Endodermal cell (in vitro differentiated cells): ENCODE data around the gene CDKN2A. TPM values are rescaled to one million over a fixed set of nuclear protein-coding genes. Genes with fewer than 3 reads are reported as not detected.

Source experiments
- DNase-seq: peaks from one replicate; pipeline ENCODE4 v3.0.0-alpha.2; 2017
- H3K27ac ChIP-seq: 2 replicates; pipeline ENCODE4 v1.5.1; 2013; ENCODE audit warnings: mild to moderate bottlenecking, low read depth, low read length, moderate library complexity
- H3K27me3 ChIP-seq: 2 replicates; pipeline ENCODE4 v1.6.1; 2013; ENCODE audit warnings: mild to moderate bottlenecking, low read length, moderate library complexity; ENCODE audit not compliant: insufficient read depth, control insufficient read depth, poor library complexity, severe bottlenecking
- H3K36me3 ChIP-seq: 2 replicates; pipeline ENCODE4 v1.7.0; 2013; ENCODE audit warnings: mild to moderate bottlenecking, low read length, moderate library complexity; ENCODE audit not compliant: control insufficient read depth, insufficient read depth
- H3K4me1 ChIP-seq: one replicate; pipeline ENCODE4 v1.7.0; 2013; ENCODE audit warnings: low read length; ENCODE audit not compliant: control insufficient read depth, insufficient read depth
- H3K4me3 ChIP-seq: 2 replicates; pipeline ENCODE4 v1.5.1; 2013; ENCODE audit warnings: mild to moderate bottlenecking, low read length, moderate library complexity
- H3K9ac ChIP-seq: 2 replicates; pipeline ENCODE4 v1.6.1; 2013; ENCODE audit warnings: mild to moderate bottlenecking, low read length, moderate library complexity; ENCODE audit not compliant: poor library complexity, severe bottlenecking; ENCODE audit errors: extremely low read depth
- H3K9me3 ChIP-seq: 2 replicates; pipeline ENCODE4 v1.6.1; 2013; ENCODE audit warnings: mild to moderate bottlenecking, low read length, moderate library complexity; ENCODE audit not compliant: control insufficient read depth
- H3K27ac Mint-ChIP-seq: 2 replicates; pipeline ENCODE4 v1.8.0; 2020; ENCODE audit warnings: mixed read lengths
- H3K27me3 Mint-ChIP-seq: 2 replicates; pipeline ENCODE4 v1.8.0; 2021; ENCODE audit warnings: mild to moderate bottlenecking, mixed read lengths; ENCODE audit not compliant: insufficient read depth
- H3K36me3 Mint-ChIP-seq: 2 replicates; pipeline ENCODE4 v1.8.0; 2020; ENCODE audit warnings: low read depth, mixed read lengths
- H3K4me1 Mint-ChIP-seq: 2 replicates; pipeline ENCODE4 v1.8.0; 2020; ENCODE audit warnings: mixed read lengths
- H3K4me3 Mint-ChIP-seq: 2 replicates; pipeline ENCODE4 v1.8.0; 2020; ENCODE audit warnings: mild to moderate bottlenecking, moderate library complexity, mixed read lengths
- H3K9me3 Mint-ChIP-seq: 2 replicates; pipeline ENCODE4 v1.8.0; 2020; ENCODE audit warnings: mild to moderate bottlenecking, mixed read lengths
- WGBS, 2 experiments: methylation state at CpG; one replicate each; pipeline versions ENCODE4 v1.1.5 to v1.1.7; 2013; ENCODE audit warnings: missing lambda C conversion rate in 2 of 2, mixed read lengths in 1 of 2; ENCODE audit not compliant: insufficient coverage in 1 of 2, insufficient read length in 1 of 2; 5-methylcytosine and 5-hydroxymethylcytosine counted together
- total RNA-seq, 2 donors: library from RNA; stranded (reverse); fragmentation: NEBNext Ultra II Directional in 1 of 2; extraction: Animal tissue kit (Norgen Biotek cat#: 25700) in 1 of 2; gene quantifications; 2 replicates in 1 of 2; 3 replicates in 1 of 2; pipeline ENCODE4 v1.2.1, GENCODE V29; 2021
- TF ChIP-seq, protein P1 (sequence below): fragments of 200-600 bp; sonication (generic); conservative IDR thresholded peaks from 2 replicates; pipeline ENCODE4 v1.5.0; 2021; ENCODE audit warnings: antibody characterized with exemption, mild to moderate bottlenecking

CDKN2A gene
- total RNA-seq, 2 donors from 2014 or later = 1.9 to 6.7 TPM

GRCh38 chr9:21933865-21934264 lies 60.3 kb downstream of the CDKN2A start:
- Histone ChIP-seq H3K4me1 (no peaks in the 10 kb centered on the region), H3K4me3 (no peak overlapping the region), H3K27ac (no peak overlapping the region), H3K9me3 (no peaks in the 10 kb centered on the region), H3K36me3 (no peaks in the 10 kb centered on the region), H3K9ac (no peak overlapping the region), H3K27me3 (no peaks in the 10 kb centered on the region)
- DNase-seq = no peak
- H3K36me3 Mint-ChIP-seq = peaks cover 10% of the 10 kb centered on the region
- no peak overlapping the region for H3K4me3 Mint-ChIP-seq
- TF ChIP-seq, protein P1, sequence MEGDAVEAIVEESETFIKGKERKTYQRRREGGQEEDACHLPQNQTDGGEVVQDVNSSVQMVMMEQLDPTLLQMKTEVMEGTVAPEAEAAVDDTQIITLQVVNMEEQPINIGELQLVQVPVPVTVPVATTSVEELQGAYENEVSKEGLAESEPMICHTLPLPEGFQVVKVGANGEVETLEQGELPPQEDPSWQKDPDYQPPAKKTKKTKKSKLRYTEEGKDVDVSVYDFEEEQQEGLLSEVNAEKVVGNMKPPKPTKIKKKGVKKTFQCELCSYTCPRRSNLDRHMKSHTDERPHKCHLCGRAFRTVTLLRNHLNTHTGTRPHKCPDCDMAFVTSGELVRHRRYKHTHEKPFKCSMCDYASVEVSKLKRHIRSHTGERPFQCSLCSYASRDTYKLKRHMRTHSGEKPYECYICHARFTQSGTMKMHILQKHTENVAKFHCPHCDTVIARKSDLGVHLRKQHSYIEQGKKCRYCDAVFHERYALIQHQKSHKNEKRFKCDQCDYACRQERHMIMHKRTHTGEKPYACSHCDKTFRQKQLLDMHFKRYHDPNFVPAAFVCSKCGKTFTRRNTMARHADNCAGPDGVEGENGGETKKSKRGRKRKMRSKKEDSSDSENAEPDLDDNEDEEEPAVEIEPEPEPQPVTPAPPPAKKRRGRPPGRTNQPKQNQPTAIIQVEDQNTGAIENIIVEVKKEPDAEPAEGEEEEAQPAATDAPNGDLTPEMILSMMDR = no peak
- H3K9me3 Mint-ChIP-seq = no peaks in the 10 kb centered on the region
- H3K27me3 Mint-ChIP-seq = no peaks in the 10 kb centered on the region
- H3K27ac Mint-ChIP-seq = no peak overlapping the region
- WGBS, 2 experiments = 87 to 89% methylated on average over 1 to 2 of the region's 2 CpGs
- peaks cover 16% of the 10 kb centered on the region for H3K4me1 Mint-ChIP-seq

GRCh38 chr9:21933281-21933680 lies 60.9 kb downstream of the CDKN2A start:
- DNase-seq = no peak
- H3K36me3 Mint-ChIP-seq = peaks cover 10% of the 10 kb centered on the region
- Histone ChIP-seq H3K4me1 (no peaks in the 10 kb centered on the region), H3K27ac (no peak overlapping the region), H3K27me3 (no peaks in the 10 kb centered on the region), H3K9me3 (no peaks in the 10 kb centered on the region), H3K4me3 (no peak overlapping the region), H3K36me3 (no peaks in the 10 kb centered on the region), H3K9ac (no peak overlapping the region)
- H3K27ac Mint-ChIP-seq = peak overlapping the region; percentile 14
- H3K9me3 Mint-ChIP-seq = no peaks in the 10 kb centered on the region
- no peak overlapping the region for H3K4me3 Mint-ChIP-seq
- no peaks in the 10 kb centered on the region for H3K27me3 Mint-ChIP-seq
- TF ChIP-seq, protein P1 = no peak
- peaks cover 16% of the 10 kb centered on the region for H3K4me1 Mint-ChIP-seq

DNA sequence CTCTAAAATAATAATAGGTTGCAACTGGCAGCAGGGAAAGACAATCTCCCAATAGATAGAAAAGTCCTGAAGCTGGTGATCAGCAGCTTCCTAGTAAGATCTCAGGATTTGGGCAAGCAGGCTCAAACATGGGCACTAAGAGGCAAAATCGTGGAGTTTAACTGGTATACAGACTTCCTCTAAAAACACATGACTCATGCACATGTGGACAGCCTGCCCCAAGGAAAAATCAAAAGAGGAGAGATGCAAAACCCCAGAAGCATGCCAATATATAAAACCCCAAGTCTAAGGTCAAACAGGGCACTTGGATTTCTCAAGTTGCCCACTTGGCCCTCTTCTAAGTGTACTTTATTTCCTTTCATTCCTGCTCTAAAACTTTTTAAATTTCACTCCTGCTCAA lies 62.8 kb downstream of the CDKN2A start:
- no peak for DNase-seq
- H3K9me3 ChIP-seq = no peaks in the 10 kb centered on the region
- WGBS, 2 experiments = 72% methylated on average over 1 of the region's 1 CpG; no CpG with 5 or more reads in 1 of the 2 experiments
- H3K4me1 ChIP-seq = no peaks in the 10 kb centered on the region
- Mint-ChIP-seq H3K4me3 (no peak overlapping the region), H3K27ac (no peak overlapping the region), H3K36me3 (peaks cover 10% of the 10 kb centered on the region), H3K4me1 (peaks cover 16% of the 10 kb centered on the region), H3K27me3 (no peaks in the 10 kb centered on the region), H3K9me3 (no peaks in the 10 kb centered on the region)
- TF ChIP-seq, protein P1 = no peak
- H3K27me3 ChIP-seq = no peaks in the 10 kb centered on the region
- H3K36me3 ChIP-seq = no peaks in the 10 kb centered on the region
- no peak overlapping the region for H3K4me3 ChIP-seq
- no peak overlapping the region for H3K9ac ChIP-seq
- no peak overlapping the region for H3K27ac ChIP-seq
